Fibroblast of pulmonary artery (primary cell): Measurements from ENCODE around the gene ERBB4.

Experiments
- DNase-seq: peaks from one replicate; pipeline ENCODE4 v3.0.0-alpha.2; 2010; ENCODE audit warnings: low read depth
- H3K4me3 ChIP-seq: replicated peaks from 2 replicates; pipeline ENCODE4 v1.5.1; 2011; ENCODE audit warnings: low read depth, mild to moderate bottlenecking, control low read depth, low read length, moderate library complexity
- CTCF ChIP-seq: IDR thresholded peaks from 2 replicates; pipeline ENCODE4 v1.5.1; 2011; ENCODE audit warnings: mild to moderate bottlenecking, control low read depth, low read length, inconsistent platforms; ENCODE audit errors: missing control alignments

Gene ERBB4

GRCh38 chr2:211748339-211748738 is 790.3 kb downstream of the ERBB4 start:
- no peak for TF ChIP-seq CTCF
- no peak for DNase-seq
- no peak overlapping the region for H3K4me3 ChIP-seq

GRCh38 chr2:211745295-211746097 is 793.1 kb downstream of the ERBB4 start:
- DNase-seq: peak; percentile 72
- H3K4me3 ChIP-seq: no peak overlapping the region
- TF ChIP-seq CTCF: peak; percentile 98

DNA sequence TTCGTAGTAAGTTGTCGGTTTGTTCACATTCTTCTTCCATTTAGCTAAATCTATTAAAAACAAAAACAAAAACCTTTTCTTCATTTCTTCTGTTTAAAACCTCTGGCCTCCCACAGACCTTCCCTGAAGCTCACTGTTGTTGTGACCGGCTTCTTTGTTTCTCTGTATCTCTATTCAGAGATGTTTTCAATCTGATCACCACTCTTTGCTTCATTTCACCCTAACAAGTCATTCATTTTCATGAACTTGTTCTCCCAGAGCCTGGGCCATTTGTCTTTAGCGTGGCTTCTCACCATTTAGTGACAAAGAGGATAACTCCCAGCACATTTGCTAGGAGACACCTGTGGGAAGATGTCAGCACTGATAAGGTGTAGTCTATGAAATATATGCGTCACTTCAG is 794.2 kb downstream of the ERBB4 start:
- H3K4me3 ChIP-seq: no peak overlapping the region
- no peak for TF ChIP-seq CTCF
- DNase-seq: no peak

- no peak for DNase-seq
- no peak for TF ChIP-seq CTCF
- no peak overlapping the region for H3K4me3 ChIP-seq
These were observed 796.6 kb downstream of the ERBB4 start for GRCh38 chr2:211741966-211742365.

DNA sequence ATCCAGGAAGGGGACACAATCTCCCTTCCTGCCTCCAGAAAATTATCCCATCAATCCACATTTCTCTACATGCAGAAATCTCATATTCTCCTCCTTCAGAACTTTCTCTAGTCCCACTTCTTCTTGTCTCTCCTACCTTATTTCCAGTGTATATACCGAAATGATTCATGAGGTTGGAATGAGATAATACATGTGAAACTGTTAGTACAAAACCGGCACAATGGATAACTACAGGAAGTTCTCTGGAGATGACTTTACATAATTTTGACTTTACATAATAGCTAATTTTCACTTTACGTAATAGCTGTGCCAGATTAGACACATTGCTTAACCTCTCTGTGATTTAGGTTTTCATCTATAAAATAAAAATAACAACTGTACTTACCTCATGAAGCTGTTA is 801.3 kb downstream of the ERBB4 start:
- DNase-seq: peak; percentile 64
- no peak overlapping the region for H3K4me3 ChIP-seq
- TF ChIP-seq CTCF: no peak

- TF ChIP-seq CTCF: no peak
- H3K4me3 ChIP-seq: no peak overlapping the region
- DNase-seq: no peak
These were observed 808.4 kb downstream of the ERBB4 start for GRCh38 chr2:211730215-211730614.

- no peak for DNase-seq
- no peak overlapping the region for H3K4me3 ChIP-seq
- no peak for TF ChIP-seq CTCF
These were observed 809.2 kb downstream of the ERBB4 start for GRCh38 chr2:211729433-211729832.
